ENCODE data around the gene GPBAR1. TPM values are rescaled to one million over a fixed set of nuclear protein-coding genes. Genes with fewer than 3 reads are reported as not detected.
A peak's percentile ranks its signal among the peaks of the same experiment; 100 is the strongest.

Gene GPBAR1
- total and polyA plus RNA-seq, 11 donors, result 0.52 to 4.7 (median 1.2) TPM

- ATAC-seq (no peak), DNase-seq (no peak)
- intact Hi-C loops (cut with DNase I), result loop anchor here in 5 of 10 donors (2.0 to 10.0 kb wide), 5 partner anchors 18 to 177 kb away; no protein-coding TSS in a partner anchor
- peaks cover 7 to 88% (median 63%) of the 10 kb centered on the region in 12 donors for H3K4me1 ChIP-seq
- peak overlapping the region; percentile 90 to 100 (median 96) for H3K27ac ChIP-seq
- H3K36me3 ChIP-seq, result peaks cover 0 to 11% (median 0%) of the 10 kb centered on the region in 9 donors
- H3K9me3 ChIP-seq, result no peaks in the 10 kb centered on the region
- H3K27me3 ChIP-seq, result no peaks in the 10 kb centered on the region
- peak overlapping the region in 11 of 12 donors; percentile 75 to 98 (median 94) for H3K4me3 ChIP-seq
- WGBS, 4 donors, result 41 to 57% (median 50%) methylated on average over 12 of the region's 12 CpGs
- no peak for TF ChIP-seq POLR2A (IDR thresholded peaks at IDR 0.05)
- no peak for TF ChIP-seq CTCF (IDR thresholded peaks at IDR 0.05)
These were observed 29.8 kb downstream of the GPBAR1 start for GRCh38 chr2:218290316-218291261.

- intact Hi-C loops (cut with DNase I), result loop anchor here in 8 of 10 donors (2.0 to 10.0 kb wide), 7 partner anchors 19 to 176 kb away; partner anchors contain the start of gene ARPC2 (in 1 of the 8)
- Histone ChIP-seq H3K4me3 (peak overlapping the region; percentile 74 to 98 (median 90)), H3K4me1 (peaks cover 2 to 79% (median 54%) of the 10 kb centered on the region in 12 donors), H3K27me3 (no peaks in the 10 kb centered on the region), H3K36me3 (peaks cover 0 to 4% (median 0%) of the 10 kb centered on the region in 9 donors), H3K9me3 (no peaks in the 10 kb centered on the region), H3K27ac (peak overlapping the region; percentile 90 to 100 (median 96))
- 23 to 34% (median 28%) methylated on average over 12 of the region's 12 CpGs for WGBS, 4 donors
- DNase-seq, result peak in 3 of 5 donors; percentile 51 to 62 (median 55)
- TF ChIP-seq CTCF (IDR thresholded peaks at IDR 0.05) (no peak), POLR2A (IDR thresholded peaks at IDR 0.05) (no peak)
- peak in 3 of 4 donors; percentile 2 to 6 (median 6) for ATAC-seq
These were observed 30.7 kb downstream of the GPBAR1 start for GRCh38 chr2:218291318-218292047.

GRCh38 chr2:218292048-218293014, 31.5 kb downstream of the GPBAR1 start, which contains the start of gene TMBIM1:
Gene TMBIM1, minus strand, starts transcription at chr2:218292503. Its CDS starts 10,362 bp downstream, at chr2:218282141.
- peaks cover 2 to 71% (median 49%) of the 10 kb centered on the region in 12 donors for H3K4me1 ChIP-seq
- WGBS, 4 donors, result 5 to 7% (median 6%) methylated on average over 50 to 63 of the region's 63 CpGs
- peak; percentile 68 to 92 (median 86) for ATAC-seq
- H3K4me3 ChIP-seq, result peak within 1 kb of the TSS; percentile 74 to 98 (median 90)
- H3K27ac ChIP-seq, result peak within 1 kb of the TSS; percentile 90 to 100 (median 96)
- no peaks in the 10 kb centered on the region for H3K9me3 ChIP-seq
- intact Hi-C loops (cut with DNase I), result loop anchor here in 7 of 10 donors (2.0 to 10.0 kb wide), 7 partner anchors 20 to 175 kb away; partner anchors contain the start of gene ARPC2 (in 1 of the 7)
- no peaks in the 10 kb centered on the region for H3K27me3 ChIP-seq
- peak; percentile 50 to 93 for TF ChIP-seq POLR2A (IDR thresholded peaks at IDR 0.05)
- peak; percentile 63 to 99 (median 96) for TF ChIP-seq CTCF (IDR thresholded peaks at IDR 0.05)
- peak; percentile 83 to 92 (median 87) for DNase-seq
- peaks cover 0 to 4% (median 0%) of the 10 kb centered on the region in 9 donors for H3K36me3 ChIP-seq

Measured in heart left ventricle (tissue), 16 donors.